Loucy (cell line): ENCODE data around the gene CACNA1B.

Experiments
- CTCF ChIP-seq: fragments of 200-600 bp; sonication (generic); conservative IDR thresholded peaks from 2 replicates; pipeline ENCODE4 v1.5.1; 2014; ENCODE audit warnings: mild to moderate bottlenecking, antibody characterized with exemption, low read length
- EZH2phosphoT487 ChIP-seq: fragments of 200-600 bp; IDR thresholded peaks from 2 replicates; pipeline ENCODE4 v1.6.1; 2018; ENCODE audit warnings: antibody characterized with exemption, mild to moderate bottlenecking, moderate library complexity, borderline replicate concordance

GRCh38 chr9:138017200-138017599 lies 139.6 kb downstream of the CACNA1B start:
- TF ChIP-seq CTCF (no peak), EZH2phosphoT487 (no peak)
